HG02885 (cell line): Measurements from ENCODE around the gene CYP26C1.
"Not testable (repeated sequence)": the region's sequence is repeated elsewhere in the genome, so short reads cannot be mapped to it uniquely, and the experiment has no call there.

Experiments
- ATAC-seq: cut with Tn5 transposase; IDR thresholded peaks from one replicate; pipeline ENCODE4 v1.9.1; 2021; ENCODE audit warnings: mild to moderate bottlenecking; ENCODE audit not compliant: unreplicated experiment, poor library complexity

CYP26C1 gene

DNA sequence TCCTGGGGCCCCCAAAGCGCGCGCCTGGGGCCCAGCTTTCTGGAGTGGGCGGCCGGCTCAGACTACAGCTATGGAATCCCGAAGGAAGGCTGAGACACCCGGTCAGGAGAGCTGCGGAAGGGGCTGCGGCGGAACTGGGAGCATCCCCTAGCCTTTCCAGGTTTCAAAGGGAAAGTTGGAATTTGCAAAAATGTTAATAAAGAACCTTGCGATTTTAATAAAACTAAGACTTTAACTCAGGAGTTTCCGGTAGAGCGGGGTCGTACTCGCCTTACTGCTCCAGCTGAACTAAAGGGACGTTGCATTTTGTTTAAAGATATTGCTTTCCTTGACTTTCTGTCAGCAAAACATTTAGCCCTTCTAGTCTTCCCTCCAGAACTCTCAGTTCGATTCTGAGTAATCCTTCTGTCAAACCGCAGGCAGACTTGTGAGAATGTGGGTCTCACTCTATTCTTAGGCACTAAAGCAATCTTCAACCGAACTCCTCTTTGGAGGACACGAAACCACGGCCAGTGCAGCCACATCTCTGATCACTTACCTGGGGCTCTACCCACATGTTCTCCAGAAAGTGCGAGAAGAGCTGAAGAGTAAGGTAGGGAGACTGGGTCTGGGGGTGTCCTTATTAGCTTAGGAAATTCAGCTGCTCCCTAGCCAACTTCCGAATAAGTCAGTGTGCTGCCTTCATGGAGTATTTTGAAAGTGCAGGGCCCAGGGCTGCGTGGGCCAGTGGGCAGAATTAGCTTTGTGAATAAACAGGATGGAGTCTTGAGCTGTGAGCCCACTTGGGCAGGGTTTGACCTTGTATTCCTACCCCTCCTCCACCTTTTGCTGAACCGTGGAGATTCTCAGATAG lies 15.0 kb downstream of the CYP26C1 start:
- ATAC-seq, result no peak

GRCh38 chr10:93076871-93077270 lies 16.3 kb downstream of the CYP26C1 start:
- ATAC-seq, result no peak

DNA sequence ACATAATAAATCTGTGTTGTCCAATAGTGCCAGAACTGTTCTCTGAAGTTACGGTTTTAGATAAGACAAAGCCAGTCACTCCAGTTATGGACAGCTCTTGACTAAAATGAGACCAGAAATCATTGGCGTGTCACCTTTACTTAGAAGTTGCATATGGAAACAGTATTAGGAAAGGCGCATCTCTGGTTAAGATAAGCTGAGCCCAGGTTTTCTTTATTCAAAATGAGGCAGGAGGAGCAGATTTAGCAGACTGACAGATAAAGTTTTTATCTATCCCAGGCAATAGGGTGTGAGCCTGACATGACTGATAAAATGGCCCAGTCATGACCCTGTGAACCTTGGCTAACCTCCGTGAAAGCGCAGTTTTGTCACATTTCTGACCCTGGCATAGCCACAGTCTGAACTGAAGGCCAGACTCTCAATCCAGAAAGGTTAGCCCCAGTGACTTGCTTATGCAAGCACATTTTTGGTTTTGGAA lies 17.3 kb downstream of the CYP26C1 start:
- no peak for ATAC-seq

DNA sequence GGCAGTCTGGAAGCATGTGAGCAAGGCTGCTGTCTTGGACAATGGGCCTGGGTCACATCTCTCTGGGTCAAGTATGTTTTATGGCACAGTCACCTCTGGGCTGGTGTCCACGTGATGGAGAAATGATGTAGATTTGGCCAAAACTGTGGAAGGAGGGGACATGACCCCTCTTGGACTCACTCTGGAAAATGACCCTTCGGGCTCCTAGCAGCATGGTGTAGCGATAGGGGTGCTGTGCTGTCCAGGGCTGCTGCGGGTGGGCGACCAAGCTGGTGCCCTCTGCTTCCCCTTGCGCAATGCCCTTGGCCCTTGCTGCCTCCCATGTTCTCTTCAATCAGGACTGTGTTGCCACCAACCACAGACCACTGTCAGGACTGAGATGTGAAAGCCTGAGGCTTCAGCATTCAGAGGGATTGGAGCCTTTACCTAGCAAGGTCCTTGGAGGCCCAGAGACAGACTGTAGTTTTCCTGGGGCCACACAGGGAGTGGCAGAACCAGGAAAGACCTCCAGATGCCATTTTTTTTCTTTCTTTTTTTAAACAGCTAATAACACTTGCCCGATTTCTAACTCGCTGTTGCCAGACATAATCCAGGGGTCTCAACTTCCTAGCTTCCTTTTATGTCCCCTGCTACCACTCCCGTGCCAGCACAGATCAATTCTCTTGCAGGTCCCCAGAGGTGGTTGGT lies 19.2 kb downstream of the CYP26C1 start:
- ATAC-seq, result no peak

GRCh38 chr10:93080350-93081046 lies 19.9 kb downstream of the CYP26C1 start:
- peak; percentile 52 for ATAC-seq

- ATAC-seq, result no peak
These were observed 20.7 kb downstream of the CYP26C1 start for GRCh38 chr10:93081318-93081717.

DNA sequence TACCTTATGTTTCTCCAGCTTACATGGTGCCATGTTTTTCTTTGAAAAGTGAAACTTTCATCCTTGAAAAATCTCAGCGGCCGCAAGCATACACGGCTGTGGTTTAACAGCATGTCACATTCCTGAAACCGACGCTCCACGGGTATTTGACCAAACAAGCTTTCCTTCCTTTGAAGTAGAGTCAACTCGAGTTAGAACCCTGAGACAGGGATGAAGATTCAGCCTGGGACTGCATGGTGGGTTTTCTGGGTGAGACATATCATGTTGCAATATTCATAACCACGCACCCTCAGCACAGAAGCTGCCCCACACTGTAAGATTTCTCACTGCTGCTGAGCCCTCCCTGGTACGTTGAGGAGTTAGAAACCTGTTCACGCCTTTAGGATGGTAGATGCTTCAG lies 21.2 kb downstream of the CYP26C1 start:
- no peak for ATAC-seq

DNA sequence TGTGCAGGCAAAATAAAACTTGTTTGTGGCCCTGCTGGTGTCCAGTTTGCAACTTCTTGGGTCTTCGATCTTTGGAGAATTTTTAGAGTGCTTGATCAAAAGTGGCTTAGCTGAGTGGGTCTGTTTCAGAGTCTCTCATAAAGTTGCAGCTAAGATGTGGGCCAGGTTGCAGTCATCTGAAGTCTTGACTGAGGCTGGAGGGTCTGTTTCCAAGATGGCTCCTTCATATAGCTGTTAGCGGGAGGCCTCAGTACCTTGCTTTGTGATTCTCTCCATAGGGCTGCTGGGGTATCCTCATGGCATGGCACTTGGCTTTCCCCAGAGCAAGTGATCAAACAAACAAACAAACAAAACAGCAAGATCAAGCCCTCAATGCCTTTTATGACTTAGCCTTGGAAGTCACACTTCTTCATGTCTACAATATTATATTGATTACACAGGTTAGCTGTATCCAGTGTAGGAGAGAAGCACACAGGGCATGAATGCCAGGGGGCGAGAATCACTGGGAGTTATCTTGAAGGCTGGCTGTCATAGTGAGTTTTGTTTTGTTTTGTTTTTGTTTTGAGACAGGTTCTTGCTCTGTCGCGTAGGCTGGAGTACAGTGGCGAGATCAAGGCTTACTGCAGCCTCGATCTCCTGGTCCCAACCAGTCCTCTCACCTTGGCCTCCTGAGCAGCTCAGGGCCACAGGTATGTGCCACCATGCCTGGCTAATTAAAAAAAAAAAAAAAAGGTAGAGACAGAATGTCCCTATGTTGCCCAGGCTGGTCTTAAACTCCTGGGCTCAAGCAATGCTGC lies 23.3 kb downstream of the CYP26C1 start:
- no peak for ATAC-seq

GRCh38 chr10:93085272-93085859 lies 24.8 kb downstream of the CYP26C1 start:
- ATAC-seq, result no peak

- ATAC-seq, result no peak
These were observed 25.7 kb downstream of the CYP26C1 start for GRCh38 chr10:93086289-93086688.

GRCh38 chr10:93087846-93088245 lies 27.2 kb downstream of the CYP26C1 start:
- ATAC-seq, result no peak

- no peak for ATAC-seq
These were observed 27.9 kb downstream of the CYP26C1 start for GRCh38 chr10:93088466-93088865.

DNA sequence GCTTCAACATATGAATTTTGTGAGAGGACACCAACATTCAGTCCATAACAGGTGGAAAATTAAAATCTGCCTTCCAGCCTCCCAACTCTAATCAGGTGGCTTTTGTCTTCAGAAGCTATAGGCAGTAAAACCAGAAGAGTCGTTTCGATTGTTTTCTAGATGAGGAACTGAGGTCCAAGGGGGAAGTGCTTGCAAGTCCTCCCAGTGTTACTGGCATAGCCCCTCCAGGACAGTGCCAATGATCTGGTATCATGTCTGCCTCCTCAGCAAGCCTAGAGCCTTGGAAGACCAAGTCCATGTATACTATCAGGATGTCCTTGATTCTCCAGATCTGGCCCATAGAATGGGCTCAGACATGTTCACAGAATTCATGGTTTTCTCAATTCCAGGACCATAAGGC lies 30.0 kb downstream of the CYP26C1 start:
- ATAC-seq, result no peak

DNA sequence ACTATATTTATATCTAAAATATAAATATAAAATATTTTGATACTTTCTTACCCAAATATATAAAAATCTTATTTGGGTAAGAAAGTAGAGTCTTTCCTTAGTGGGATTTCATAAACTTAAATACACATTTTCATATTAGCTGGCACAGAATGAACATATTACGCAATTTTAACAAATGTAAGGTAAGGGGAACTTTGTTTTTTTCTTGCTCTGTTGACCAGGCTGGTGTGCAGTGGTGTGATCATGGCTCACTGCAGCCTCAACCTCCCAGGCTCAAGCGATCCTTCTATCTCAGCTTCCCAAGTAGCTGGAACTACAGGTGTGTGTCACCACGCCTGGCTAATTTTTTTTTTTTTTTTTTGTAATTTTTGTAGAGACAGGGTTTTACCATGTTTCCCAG lies 31.4 kb downstream of the CYP26C1 start:
- ATAC-seq, result no peak

DNA sequence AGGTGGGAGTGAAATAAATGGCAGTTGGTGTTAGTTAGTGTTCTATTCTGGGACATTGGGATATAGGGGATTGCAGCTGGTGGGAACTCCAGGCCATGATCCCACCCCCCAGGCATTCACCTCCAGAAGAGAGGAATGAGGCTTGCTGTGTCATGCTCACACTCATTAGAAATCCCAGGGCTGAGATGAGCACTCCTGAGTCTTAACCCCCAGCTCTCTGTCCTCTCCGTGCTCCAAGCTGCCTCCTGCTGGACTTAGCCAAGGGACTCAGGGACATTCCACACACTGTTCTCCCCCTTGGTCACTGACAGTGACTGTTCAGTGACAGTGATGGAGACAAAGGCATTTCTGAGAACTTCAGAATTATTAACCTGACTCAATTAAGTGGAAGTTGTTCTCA lies 34.6 kb downstream of the CYP26C1 start:
- ATAC-seq, result no peak

GRCh38 chr10:93096901-93097300 lies 36.3 kb downstream of the CYP26C1 start:
- ATAC-seq, result no peak

- ATAC-seq, result no peak
These were observed 36.8 kb downstream of the CYP26C1 start for GRCh38 chr10:93097386-93097785.

DNA sequence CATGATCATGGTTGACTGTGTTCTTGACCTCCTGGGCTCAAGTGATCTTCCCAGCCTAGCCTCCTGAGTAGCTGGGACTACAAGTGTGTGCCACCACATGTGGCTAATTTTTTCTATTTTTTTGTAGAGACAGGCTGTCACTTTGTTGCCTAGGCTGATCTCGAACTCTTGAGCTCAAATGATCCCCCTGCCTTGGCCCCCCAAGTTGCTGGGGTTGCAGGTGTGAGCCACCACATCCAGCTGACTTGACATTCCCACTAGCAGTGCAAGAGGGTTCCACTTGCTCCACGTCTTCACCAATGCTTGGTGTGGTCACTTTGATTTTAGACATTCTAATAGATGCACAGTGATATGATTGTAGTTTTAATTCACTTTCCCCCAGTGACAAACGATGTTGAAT lies 38.2 kb downstream of the CYP26C1 start:
- ATAC-seq, result no peak

DNA sequence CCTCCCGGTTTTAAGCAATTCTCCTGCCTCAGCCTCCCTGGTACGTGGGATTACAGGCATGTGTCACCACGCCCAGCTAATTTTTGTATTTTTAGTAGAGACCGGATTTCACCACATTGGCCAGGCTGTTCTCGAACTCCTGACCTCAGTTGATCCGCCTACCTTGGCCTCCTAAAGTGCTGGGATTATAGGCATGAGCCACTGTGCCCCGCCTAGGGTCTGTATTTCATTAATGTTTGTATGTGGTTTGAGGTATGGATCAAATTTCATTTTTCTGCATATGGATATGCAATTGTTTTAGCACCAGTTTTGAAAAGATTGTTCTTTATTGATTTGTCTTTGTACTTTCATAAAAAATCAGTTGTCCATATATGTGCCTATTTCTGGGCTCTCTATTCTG lies 39.1 kb downstream of the CYP26C1 start:
- ATAC-seq, result no peak

DNA sequence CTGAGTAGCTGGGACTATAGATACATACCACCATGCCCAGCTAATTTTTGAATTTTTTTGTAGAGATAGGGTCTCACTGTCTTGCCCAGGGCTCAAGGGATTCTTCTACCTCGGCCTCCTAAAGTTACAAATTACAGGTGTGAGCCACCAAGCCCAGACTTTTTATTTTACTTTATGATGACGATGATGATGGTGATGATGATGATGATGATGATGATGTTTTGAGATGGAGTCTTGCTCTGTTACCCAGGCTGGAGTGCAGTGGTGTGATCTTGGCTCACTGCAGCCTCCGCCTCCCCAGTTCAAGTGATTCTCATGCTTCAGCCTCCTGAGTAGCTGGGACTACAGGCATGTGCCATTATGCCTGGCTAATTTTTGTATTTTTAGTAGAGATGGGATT lies 40.5 kb downstream of the CYP26C1 start:
- not testable (repeated sequence) for ATAC-seq
